Measurements from ENCODE around the gene MSANTD7.
"Not testable (repeated sequence)": the region's sequence is repeated elsewhere in the genome, so short reads cannot be mapped to it uniquely, and the experiment has no call there.

MSANTD7 gene, protein sequence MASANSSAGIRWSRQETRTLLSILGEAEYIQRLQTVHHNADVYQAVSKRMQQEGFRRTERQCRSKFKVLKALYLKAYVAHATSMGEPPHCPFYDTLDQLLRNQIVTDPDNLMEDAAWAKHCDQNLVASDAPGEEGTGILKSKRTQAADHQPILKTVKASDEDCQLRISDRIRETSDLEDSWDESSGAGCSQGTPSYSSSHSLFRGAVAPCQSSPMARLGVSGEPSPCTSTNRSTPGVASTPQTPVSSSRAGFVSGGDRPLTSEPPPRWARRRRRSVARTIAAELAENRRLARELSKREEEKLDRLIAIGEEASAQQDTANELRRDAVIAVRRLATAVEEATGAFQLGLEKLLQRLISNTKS

DNA sequence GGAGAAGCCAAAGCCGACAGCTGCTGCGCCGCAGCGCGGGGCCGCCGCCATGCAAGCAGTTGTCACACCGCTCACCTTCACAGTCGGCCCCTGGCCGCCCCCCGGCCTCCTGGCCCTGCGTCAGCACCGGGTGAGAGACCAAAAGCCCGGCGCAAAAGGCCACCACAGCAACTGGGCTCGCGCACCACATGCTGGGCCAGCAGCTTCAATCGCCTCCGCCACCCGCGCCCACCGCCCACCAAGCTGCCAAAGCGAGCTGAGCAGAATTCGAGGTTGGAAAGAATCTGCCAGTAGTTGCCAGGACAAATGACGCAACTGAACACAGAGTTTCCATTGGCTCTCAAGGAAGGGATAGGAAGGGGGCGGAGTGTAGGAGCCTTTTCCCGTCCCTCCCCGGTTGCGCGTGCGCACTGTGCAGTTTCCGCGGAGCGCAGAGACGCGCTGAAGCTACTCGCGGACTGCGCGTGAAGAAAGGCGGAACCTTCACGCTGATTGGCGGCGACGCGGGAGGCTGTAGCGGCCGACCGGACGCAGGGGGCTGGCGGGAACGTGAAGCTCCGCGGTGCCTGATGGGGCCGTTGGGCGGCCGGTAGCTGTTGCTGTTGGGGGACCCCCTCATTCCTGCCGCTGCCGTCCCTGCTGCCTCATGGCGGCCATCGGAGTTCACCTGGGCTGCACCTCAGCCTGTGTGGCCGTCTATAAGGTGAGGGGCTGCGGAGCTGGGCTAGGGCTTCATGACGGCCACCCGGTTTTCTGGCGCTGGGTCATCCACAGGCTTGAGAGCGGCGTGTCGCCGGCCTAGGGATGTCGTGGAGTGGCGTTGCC lies at the start of gene MSANTD7, which contains the start of the genes CDNF and HSPA14:
Gene MSANTD7, plus strand, starts transcription at position 550 of the 825 bp plus-strand sequence. CDS start 3,979 bp downstream, outside the sequence.
Gene CDNF, minus strand, starts transcription at position 281 of the 825 bp plus-strand sequence. Its CDS starts 91 bp downstream, at position 190.
Gene HSPA14, plus strand, starts transcription at position 550 of the 825 bp plus-strand sequence. Its CDS starts 97 bp downstream, at position 647.
- DNase-seq = peak; percentile 100

DNA sequence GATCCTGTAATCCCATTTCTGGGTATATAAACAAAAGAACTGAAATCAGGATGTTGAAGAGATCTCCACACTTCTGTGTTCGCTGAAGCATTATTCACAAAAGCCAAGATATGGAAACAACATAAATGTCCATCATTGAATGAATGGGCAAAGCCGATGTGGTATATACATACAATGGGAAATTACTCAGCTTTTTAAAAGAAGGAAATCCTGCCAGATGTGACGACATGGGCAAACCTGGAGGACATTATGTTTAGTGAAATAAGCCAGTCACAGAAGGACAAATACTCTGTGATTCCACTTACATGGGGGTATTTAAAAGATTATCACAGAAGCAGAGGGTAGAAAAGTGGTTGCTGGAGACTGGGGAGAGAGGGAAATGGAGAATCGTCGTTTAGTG lies 39.5 kb upstream of the MSANTD7 start:
- no peak for DNase-seq

DNA sequence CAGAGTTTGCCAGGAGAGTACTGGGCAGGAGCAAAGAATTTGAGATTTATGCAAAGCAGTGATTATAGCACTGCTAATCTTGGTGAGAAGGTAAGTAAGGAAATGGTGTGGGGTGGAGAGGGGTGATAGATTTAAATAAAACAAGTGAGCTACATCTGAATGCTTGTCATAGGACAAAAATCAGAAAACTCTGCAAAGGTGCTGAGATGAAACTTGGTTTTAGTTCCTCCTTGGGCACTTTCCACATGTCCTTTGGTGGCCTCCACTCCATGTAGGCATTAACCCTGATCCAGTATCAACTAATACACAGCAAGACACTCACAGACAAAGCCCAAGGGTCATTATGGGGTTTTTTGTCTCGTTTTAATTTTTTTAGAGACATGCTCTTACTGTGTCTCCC lies 37.7 kb upstream of the MSANTD7 start:
- DNase-seq = no peak

DNA sequence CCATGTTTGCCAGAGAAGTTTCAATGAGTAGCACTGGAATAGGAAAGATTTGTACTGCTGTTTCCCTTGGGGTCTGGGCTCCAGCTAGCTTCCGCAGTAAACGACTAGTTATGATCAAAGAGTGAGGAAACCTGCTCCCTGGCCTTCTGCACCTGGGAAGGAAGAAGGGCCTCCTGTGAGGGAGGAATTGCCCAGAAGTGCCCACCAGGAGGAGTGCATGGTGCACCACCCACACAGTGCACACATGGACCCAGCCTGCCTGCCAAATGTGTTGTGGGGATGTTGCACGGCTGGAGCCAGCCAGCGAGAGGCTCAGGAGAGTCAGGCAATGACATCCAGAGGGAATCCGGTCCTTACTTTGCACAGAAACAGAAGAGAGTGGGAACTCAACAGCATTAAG lies 36.4 kb upstream of the MSANTD7 start:
- DNase-seq = peak; percentile 35

DNA sequence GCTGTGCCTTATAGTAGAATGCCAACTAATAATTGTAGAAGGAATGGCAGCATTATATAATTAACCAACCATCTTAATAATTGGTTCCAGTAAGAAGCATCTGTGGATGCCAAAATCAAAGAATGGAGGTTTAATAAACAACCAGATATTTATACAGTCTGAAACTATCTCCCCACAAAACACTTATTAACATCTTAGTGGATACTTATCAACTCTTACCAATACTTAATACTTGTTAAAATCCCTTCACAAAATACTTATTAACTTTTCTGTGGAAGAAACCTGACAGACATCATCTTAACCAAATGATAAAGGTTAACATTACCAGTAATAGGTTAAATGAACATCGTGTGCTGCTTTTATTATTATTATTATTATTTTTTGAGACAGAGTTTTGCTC lies 34.3 kb upstream of the MSANTD7 start:
- DNase-seq = no peak

DNA sequence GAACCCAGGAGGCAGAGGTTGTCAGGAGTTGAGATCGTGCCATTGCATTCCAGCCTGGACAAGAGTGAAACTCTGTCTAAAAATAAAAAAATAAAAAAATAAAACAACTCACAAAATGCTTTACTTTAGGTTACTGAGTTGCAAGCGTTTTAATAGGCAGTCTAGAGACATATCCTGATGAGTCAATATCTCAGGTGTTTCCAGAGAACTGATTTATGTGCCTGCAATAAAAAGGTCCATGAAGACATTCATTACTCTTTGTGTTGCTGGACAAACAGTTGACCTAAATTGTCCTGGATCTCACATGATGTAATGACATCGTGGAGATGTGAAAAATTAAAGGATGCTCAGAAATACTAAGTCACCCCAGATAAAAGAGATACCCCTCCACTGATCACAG lies 31.8 kb upstream of the MSANTD7 start:
- DNase-seq = no peak

DNA sequence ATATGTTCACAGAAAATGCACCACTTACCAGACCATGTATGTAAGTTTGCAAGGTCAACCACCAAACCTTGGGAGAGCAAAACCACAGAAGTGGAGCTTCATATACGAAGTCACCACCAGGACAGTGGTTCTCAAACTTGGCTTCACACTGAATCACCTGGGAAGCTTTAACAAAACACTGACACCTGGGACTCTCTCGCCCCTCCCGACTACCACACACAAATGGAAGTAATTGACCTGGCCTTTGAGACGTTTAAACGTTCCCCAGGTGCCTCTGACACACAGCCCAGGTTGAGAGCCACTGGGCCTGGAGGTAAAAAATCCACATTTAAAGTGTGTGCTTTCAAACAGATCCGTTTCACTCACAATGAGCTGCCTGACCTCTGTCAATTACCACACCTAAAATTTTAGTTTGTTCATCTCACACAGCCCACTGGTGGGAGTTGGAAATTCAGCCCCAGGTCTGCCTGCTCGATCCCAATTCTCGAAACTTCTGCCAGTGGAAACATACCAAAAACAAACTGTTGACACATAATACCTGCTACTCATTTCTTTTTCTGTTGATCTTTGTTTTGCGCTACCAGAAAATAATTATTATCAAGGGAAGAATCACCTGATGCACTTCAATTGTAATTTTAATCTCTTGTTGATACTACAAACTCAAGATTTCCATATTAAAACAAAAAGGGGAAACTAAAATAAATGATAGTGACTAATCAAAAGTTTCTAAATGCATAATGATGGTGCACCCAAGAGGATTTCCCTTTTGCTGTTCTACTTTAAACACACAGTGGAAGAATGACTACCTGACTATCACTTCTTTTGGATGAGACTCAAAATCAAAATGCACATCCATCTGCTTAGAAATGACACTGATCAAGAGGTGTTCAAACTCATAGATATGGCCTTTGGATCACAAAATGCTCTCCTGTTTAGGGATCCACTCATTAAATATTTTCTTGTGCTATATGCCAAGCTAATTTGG lies 26.8 kb upstream of the MSANTD7 start:
- no peak for DNase-seq

DNA sequence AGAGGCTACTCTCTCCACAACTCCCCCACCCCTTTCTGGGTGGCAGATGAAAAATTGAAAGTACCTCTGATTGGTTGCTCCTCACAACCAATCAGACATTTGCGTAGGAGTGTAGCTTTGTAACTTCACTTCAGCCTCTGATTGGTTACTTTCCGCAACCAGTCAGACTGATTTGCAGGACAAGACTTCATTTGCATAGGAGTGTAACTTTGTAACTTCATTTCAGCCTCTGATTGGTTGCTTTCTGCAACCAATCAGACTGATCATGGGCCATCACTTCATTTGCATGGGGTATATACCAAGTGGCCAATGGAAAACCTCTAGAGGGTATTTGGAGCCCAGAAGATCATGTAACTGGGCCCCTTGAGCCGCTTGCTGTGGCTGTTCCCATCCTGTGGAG lies 25.8 kb upstream of the MSANTD7 start:
- DNase-seq = no peak

DNA sequence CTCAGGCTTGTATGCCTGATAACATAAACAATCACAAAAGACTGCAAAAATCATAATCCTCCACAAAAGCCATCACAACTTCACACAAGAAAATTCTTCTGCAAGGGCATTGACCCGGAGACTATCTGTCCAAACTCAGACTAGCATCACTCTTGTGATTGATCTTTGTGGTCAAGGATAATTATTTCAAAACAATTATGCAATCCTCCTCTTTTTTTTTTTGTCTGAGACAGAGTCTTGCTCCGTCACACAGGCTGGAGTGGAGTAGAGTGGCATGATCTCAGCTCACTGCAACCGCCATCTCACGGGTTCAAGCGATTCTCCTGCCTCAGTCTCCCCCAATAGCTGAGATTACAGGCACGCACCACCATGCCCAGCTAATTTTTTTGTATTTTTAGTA lies 22.4 kb upstream of the MSANTD7 start:
- no peak for DNase-seq

DNA sequence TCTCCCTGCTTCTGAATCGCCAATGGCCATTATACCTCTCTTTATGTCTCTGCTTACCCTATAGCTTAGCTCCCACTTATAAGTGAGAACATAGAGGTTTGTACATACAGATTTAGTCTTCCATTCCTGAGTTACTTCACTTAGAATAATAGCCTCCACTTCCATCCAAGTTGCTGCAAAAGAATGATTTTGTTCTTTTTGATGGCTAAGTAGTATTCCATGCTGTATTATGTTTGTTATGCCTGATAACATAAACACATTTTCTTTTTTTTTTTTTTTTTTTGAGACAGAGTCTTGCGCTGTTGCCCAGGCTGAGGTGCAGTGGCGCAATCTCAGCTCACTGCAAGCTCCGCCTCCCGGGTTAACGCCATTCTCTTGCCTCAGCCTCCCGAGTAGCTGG lies 21.4 kb upstream of the MSANTD7 start:
- DNase-seq = not testable (repeated sequence)

DNA sequence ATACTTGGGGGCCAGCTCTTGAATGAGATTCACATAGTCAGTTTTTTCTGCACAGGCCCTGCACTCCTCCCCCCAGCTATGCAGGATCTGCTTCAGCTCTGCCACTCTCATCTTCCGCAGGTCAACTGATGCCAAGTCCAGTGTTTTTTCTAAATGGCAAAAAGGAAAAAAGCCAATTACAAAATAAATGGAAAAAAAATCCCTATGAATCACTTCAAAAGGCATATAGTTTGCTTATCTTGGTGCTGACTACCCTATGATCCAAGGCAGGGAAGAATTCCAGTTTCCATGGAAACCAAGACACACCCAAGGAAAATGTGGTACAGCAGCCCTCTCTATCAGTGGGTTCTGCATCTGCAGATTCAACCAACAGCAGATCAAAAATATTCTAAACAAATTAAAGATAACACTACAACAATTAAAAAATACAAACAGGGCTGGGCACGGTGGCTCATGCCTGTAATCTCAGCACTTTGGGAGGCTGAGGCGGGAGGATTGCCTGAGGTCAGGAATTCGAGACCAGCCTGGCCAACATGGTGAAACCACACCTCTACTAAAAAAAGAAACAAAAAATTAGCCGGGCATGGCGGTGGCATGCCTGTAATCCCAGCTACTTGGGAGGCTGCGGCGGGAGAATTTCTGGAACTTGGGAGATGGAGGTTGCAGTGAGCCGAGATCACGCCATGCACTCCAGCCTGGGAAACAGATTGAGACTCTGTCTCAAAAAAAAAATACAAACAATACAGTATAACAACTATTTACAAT lies 17.9 kb upstream of the MSANTD7 start:
- no peak for DNase-seq

DNA sequence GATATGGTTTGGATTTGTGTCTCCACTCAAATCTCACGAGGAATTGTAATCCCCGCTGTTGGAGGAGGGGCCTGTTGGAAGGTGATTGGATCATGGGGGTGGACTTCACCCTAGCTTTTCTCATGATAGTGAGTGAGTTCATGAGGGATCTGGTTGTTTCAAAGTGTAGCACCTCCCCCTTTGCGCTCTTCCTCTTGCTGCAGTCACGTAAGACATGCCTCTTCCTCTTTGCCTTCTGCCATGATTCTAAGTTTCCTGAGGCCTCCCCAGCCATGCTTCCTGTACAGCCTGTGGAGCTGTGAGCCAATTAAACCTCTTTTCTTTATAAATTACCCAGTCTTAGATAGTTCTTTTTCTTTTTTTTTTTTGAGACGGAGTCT lies 17.3 kb upstream of the MSANTD7 start:
- DNase-seq = no peak

DNA sequence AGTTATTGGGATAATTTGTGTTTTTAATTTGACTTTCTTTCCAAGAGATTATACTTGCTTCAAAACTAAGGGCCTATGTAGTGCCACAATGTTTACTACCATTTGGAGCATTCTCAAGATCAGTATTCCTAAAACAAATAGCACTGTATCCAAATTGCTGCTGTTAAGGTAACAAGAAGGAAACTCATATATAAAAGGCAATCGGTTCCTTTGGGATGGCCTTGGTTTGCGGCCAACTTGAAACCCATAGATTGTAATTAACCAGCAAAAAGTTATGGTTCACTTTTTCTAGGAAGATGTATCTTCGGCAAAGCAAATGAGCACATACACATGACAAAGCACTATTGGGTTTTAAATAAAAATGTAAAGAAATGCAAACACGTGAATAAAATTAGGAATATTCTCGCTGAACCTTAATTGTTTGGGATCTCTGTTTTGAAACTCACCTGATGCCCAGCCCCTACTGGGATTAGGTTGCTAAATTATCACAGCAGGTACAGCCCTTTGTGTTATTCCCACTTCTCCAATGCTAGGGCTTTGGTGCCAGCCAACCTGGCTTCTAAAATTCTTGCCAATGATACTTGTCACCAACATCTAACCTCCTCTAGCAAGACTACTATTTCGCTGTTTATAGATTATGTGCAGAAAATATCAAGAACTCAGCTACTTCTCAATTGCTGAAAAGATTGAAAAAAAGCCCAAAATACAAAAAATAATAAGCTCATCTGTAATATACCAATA lies 16.3 kb upstream of the MSANTD7 start:
- no peak for DNase-seq

DNA sequence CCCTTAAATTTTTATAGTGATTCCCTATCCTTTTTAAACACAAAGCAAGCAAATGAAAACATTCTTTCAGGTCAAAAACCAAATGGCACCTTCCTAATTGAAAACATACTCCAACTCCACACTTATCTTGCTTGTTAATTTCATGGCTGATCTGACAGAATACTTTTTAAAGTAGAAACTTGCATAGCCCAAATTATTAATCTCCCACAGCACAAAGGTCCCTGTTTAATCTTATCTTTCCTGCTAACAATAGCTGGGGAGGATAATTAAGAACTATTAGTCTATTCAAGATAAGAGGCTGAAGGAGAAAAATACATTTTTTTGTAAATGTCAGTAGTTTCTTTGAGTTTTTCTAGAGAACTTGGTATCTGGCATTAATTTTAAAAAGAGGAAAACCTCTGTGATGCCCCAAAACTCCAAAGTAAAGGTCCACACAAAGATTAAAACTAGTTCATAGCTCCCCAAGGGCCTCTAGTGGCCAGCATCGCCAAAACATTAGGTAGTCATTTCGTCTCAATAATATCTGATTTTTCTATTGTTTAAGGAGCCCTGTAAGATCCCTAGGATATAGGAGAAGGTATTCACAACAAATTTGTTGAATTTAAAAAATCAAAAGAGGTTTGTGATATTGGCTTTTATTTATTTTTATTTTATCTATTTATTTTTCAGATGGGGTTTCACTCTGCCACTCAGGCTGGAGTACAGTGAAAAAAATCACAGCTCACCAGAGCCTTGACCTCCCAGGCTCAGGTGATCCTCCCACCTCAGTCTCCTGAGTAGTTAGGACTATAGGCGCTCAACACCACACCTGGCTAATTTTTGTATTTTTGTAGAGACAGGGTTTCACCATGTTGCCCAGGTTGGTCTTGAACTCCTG lies 15.0 kb upstream of the MSANTD7 start:
- peak; percentile 36 for DNase-seq

DNA sequence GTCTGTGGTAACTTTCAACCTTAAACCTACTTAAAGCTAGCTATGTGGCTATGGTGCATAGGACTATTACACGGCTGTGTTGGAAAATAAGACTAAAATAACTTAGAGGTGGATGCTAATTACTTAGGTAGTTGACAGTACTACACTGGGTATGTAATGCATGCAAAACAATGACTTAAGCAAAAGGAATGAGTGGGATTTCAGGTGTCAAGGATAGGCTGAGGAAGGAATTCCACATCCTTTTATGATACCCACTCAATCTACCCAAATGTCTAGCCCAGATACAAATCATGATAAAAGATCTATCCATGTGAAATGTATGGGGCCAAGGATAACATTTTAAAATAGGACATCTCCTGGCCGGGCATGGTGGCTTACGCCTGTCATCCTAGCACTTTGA lies 14.1 kb upstream of the MSANTD7 start:
- no peak for DNase-seq

DNA sequence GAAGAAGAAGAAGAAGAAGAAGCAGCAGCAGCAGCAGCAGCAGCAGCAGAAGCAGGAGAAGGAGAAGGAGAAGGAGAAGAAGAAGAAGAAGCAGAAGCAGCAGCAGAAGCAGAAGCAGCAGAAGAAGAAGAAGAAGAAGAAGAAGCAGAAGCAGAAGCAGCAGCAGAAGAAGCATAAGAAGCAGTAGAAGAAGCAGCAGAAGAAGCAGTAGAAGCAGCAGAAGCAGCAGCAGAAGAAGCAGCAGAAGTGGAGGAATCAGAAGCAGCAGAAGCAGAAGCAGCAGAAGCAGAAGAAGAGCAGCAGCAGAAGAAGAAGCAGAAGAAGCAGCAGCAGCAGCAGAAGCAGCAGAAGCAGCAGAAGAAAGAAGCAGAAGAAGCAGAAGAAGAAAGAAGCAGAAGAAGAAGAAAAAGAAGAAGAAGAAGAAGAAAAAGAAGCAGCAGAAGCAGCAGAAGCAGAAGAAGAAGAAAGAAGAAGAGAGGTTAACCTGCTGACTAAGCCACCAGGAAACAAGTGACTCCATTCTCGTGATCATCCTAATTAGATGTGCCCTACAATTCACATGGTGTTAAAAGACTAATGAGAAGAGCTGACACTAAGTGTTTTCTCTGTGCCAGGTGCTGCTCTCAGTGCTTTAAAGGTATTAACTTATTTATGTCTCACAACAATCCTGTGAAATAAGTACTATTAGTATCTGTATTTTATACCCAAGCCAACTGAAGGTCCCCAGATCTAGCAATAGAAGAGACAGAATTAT lies 11.9 kb upstream of the MSANTD7 start:
- no peak for DNase-seq

DNA sequence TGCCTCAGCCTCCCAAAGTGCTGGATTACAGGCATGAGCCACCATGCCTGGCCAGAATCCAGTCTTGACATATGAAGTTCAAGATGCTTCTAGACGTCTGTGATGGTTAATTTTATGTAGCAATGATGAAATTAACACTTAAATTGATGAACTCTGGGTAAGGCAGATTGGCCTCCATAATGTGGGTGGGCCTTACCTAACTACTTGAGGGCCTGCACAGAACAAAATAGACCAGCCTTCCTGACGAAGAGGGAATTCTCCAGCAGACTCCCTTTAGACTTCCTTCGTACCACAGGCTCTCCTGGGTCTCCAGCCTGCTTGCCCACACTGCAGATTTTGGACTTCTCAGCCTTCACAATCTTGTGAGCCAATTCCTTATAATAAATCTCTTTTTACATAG lies 5.0 kb upstream of the MSANTD7 start:
- DNase-seq = no peak

DNA sequence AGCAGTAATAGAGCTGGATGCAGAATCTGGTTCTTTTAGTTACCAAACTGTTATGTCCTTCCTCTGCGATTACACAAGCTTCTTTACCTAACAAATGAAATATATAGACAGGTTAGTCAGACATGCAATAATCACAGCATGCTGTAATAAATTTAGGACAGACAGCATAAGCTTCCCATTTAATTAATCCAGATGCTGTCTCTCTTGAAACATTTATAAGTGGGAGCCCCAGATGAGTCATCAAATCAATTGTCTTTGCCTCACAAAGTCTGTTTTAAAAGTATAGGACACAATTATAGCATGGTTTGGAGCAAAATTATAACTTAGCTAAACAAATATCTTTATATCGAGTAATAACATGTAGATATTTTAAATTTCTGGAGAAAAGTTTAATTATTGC lies 1.9 kb upstream of the MSANTD7 start:
- DNase-seq = no peak

DNA sequence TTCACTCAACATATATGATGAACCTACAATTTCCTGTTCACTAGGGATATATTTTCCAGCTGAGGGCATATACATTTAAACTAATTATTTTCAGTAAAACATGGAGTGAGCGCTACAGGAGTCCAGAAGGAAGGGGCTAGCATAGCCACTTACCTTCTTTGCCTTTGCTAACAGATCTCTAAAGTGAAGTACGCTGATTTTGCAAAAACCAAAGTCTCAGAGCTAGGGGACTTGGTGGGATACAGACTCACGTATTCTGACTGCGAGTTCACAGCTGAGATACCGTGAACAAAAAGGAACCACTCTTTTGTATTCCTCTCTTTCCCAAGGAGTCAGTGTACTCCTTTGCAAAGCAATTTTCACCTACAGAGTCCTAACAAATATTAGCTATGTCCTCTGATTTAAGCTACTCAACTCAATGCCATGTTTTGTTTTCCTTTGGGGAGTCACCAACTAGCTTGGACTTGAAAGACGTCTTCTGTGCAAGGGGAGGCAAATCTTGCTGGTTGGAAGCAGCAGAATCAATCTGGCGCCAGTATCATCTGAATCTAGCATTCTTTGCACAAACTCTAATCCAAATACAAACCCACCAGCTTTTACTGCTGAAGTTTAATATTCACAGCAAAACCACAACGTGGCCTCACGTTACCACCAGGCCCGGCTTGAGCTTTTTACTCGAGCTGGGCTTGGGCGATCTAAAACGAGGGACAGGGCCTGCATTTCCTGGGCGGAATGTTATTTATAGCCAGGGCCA lies 926 bp upstream of the MSANTD7 start:
- no peak for DNase-seq

All from femur (tissue), 1 donor.